ENCODE results near the gene ATP2C2. TPM values are rescaled to one million over a fixed set of nuclear protein-coding genes. Genes with fewer than 3 reads are reported as not detected.

The ATP2C2 gene
- total RNA-seq, 1 donor from 2014 or later, result not detected

DNA sequence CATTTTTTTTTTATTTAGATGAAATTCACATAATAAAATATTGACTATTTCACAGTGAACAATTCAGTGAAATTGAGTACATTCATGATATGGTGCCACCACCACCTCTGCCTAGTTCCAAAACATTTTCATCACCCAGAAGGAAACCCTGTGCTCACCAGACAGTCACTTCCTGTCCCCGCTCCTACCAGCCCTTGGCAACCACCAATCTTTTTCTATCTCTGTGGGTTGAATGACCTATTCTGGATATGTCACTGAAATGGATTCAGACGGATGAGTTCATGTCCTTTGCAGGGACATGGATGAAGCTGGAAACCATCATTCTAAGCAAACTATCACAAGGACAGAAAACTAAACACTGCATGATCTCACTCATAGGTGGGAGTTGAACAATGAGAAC, 40.5 kb downstream of the ATP2C2 start:
- no peaks in the 10 kb centered on the region for H3K27me3 ChIP-seq
- no peak overlapping the region for H3K27ac ChIP-seq
- intact Hi-C loops (cut with DNase I), result no loop called here
- no peaks in the 10 kb centered on the region for H3K4me1 ChIP-seq
- no peak for DNase-seq (ENCODE audit: low spot score in 2 of 2)
- TF ChIP-seq, protein P1, sequence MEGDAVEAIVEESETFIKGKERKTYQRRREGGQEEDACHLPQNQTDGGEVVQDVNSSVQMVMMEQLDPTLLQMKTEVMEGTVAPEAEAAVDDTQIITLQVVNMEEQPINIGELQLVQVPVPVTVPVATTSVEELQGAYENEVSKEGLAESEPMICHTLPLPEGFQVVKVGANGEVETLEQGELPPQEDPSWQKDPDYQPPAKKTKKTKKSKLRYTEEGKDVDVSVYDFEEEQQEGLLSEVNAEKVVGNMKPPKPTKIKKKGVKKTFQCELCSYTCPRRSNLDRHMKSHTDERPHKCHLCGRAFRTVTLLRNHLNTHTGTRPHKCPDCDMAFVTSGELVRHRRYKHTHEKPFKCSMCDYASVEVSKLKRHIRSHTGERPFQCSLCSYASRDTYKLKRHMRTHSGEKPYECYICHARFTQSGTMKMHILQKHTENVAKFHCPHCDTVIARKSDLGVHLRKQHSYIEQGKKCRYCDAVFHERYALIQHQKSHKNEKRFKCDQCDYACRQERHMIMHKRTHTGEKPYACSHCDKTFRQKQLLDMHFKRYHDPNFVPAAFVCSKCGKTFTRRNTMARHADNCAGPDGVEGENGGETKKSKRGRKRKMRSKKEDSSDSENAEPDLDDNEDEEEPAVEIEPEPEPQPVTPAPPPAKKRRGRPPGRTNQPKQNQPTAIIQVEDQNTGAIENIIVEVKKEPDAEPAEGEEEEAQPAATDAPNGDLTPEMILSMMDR (IDR thresholded peaks at IDR 0.05), result no peak
- no peaks in the 10 kb centered on the region for H3K36me3 ChIP-seq
- no peaks in the 10 kb centered on the region for H3K9me3 ChIP-seq
- H3K4me3 ChIP-seq, result no peak overlapping the region

DNA sequence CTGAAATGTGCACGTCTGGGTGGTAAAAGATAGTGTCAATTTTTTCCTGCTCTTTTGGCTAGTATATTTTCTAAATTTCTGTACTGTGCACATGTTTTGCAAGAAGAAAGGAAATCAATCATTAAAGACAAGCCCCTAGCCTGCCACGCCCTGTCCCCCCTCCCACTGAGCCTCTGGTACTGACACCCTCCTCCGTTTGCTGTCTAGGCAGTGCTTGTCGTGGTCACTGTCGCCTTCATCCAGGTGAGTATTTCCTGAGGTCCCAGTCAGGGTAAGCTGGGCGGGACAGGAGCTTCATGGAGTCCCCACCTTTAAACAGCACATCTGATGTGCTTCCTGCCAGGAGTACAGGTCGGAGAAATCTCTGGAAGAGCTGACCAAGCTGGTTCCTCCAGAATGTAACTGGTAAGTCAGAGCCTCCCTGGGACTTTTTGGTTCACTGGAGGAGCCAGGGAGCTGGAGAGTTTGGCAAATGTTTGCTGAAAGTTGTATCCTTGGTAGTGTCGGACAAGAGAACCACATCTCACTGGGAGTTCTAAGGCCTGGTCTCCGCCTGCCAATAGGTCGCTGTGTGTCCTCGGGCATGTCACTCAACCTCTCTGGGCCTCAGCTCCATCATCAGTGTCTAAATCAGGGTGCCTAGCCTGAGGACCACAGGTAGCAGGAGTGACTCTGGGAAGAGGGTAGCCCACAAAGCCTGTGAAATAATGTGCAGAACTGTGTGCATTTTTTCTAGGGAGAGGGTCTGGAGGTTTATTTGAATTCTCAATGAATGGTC, 42.2 kb downstream of the ATP2C2 start:
- TF ChIP-seq, protein P1 (IDR thresholded peaks at IDR 0.05), result no peak
- DNase-seq (ENCODE audit: low spot score in 2 of 2), result no peak
- no peak overlapping the region for H3K4me3 ChIP-seq

DNA sequence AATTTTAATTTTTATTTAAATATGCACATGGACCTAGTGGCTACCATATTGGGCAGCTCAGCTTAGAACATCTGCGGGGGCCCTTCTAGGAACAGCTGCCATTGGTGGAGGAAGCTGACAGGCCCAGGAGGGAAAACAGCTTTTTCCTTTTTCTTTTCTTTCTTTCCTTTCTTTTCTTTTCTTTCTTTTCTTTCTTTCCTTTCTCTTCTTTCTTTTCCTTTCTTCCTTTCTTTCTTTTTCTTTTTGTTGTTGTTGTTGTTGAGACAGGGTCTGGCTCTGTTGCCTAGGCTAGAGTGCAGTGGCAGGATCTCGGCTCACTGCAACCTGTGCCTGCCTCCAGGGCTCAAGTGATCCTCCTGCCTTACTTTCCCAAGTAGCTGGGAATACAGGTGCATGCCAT, 43.4 kb downstream of the ATP2C2 start:
- intact Hi-C loops (cut with DNase I), result no loop called here
- H3K9me3 ChIP-seq, result no peaks in the 10 kb centered on the region
- TF ChIP-seq, protein P1 (IDR thresholded peaks at IDR 0.05), result no peak
- no peak overlapping the region for H3K4me3 ChIP-seq
- no peak overlapping the region for H3K27ac ChIP-seq
- H3K4me1 ChIP-seq, result no peaks in the 10 kb centered on the region
- no peaks in the 10 kb centered on the region for H3K27me3 ChIP-seq
- no peak for DNase-seq (ENCODE audit: low spot score in 2 of 2)
- H3K36me3 ChIP-seq, result no peaks in the 10 kb centered on the region

More for the DNA sequence above, 42.2 kb downstream of the ATP2C2 start:
- Histone ChIP-seq H3K36me3 (no peaks in the 10 kb centered on the region), H3K4me1 (no peaks in the 10 kb centered on the region), H3K27me3 (no peaks in the 10 kb centered on the region), H3K27ac (no peak overlapping the region), H3K9me3 (no peaks in the 10 kb centered on the region)
- intact Hi-C loops (cut with DNase I), result no loop called here

DNA sequence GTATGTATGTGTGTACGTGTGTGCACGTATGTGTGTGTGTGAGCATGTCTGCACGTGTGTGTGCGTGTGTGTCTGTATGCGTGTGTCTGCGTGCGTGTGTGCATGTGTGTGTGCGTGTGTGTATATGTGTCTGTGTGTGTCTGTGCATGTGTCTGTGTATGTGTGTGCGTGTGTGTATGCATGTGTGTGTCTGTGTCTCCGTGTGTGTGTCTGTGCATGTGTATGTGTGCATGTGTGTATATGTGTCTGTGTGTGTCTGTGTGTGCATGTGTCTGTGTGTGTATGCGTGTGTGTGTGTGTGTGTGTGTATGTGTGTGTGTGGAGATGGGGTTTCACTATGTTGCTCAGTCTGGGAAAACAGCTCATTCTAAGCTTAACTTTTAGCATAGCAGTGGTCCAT, 43.9 kb downstream of the ATP2C2 start:
- no peaks in the 10 kb centered on the region for H3K9me3 ChIP-seq

DNA sequence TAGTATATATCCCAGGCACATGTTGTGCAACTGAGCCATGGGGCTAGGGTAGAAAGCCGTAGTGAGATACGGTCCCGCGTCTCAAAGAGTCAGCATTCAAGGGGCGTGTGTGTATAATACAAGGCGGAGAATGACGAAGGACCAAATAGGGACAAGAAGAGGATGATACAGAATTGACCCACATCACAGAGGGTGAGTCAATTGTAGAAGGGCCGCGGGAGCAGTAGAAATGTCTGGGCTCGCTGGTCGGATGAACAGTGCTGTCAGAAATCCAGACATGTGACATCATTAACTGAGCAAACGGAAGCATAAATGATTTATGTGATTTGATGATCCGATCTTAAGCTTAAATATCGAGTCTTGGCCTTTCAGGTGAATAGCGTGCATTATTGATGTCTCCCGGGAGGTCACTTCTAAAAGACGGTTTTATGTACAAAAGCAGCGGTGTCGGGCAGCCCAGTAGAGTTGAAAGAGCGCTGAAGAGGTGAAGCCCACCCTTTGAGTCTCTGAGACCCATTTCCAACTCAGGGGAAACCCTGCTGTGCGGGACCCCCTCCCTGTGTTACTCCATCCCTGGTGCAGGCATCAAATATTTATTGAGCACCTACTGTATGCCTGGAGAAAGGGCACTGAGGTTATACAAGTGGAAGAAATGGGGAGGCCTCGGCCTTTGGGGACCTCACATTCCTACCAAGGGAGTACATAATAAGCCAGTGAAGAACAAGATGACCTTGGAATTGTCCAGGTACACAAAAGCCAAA, 45.1 kb downstream of the ATP2C2 start:
- Histone ChIP-seq H3K4me3 (no peak overlapping the region), H3K36me3 (no peaks in the 10 kb centered on the region), H3K9me3 (no peaks in the 10 kb centered on the region), H3K4me1 (no peaks in the 10 kb centered on the region), H3K27me3 (no peaks in the 10 kb centered on the region), H3K27ac (no peak overlapping the region)
- intact Hi-C loops (cut with DNase I), result no loop called here
- TF ChIP-seq, protein P1 (IDR thresholded peaks at IDR 0.05), result no peak
- DNase-seq (ENCODE audit: low spot score in 2 of 2), result no peak

More for the DNA sequence above, 43.9 kb downstream of the ATP2C2 start:
- TF ChIP-seq, protein P1 (IDR thresholded peaks at IDR 0.05), result no peak
- Histone ChIP-seq H3K36me3 (no peaks in the 10 kb centered on the region), H3K27ac (no peak overlapping the region), H3K4me1 (no peaks in the 10 kb centered on the region), H3K27me3 (no peaks in the 10 kb centered on the region), H3K4me3 (no peak overlapping the region)
- intact Hi-C loops (cut with DNase I), result no loop called here
- DNase-seq (ENCODE audit: low spot score in 2 of 2), result no peak

All from ascending aorta (tissue), 2 donors.